ENCODE results near the gene FAM20C. TPM values are rescaled to one million over a fixed set of nuclear protein-coding genes. Genes with fewer than 3 reads are reported as not detected.

The FAM20C gene
- total RNA-seq, 1 donor from 2014 or later, result 11.8 TPM

GRCh38 chr7:159370-160270 lies 32.8 kb upstream of the FAM20C start:
- no peak for DNase-seq

GRCh38 chr7:160958-161725 lies 31.2 kb upstream of the FAM20C start:
- no peak for DNase-seq

GRCh38 chr7:162632-163297 lies 29.6 kb upstream of the FAM20C start:
- DNase-seq, result no peak

- no peak for DNase-seq
Observed at GRCh38 chr7:163298-163695, 29.1 kb upstream of the FAM20C start.

DNA sequence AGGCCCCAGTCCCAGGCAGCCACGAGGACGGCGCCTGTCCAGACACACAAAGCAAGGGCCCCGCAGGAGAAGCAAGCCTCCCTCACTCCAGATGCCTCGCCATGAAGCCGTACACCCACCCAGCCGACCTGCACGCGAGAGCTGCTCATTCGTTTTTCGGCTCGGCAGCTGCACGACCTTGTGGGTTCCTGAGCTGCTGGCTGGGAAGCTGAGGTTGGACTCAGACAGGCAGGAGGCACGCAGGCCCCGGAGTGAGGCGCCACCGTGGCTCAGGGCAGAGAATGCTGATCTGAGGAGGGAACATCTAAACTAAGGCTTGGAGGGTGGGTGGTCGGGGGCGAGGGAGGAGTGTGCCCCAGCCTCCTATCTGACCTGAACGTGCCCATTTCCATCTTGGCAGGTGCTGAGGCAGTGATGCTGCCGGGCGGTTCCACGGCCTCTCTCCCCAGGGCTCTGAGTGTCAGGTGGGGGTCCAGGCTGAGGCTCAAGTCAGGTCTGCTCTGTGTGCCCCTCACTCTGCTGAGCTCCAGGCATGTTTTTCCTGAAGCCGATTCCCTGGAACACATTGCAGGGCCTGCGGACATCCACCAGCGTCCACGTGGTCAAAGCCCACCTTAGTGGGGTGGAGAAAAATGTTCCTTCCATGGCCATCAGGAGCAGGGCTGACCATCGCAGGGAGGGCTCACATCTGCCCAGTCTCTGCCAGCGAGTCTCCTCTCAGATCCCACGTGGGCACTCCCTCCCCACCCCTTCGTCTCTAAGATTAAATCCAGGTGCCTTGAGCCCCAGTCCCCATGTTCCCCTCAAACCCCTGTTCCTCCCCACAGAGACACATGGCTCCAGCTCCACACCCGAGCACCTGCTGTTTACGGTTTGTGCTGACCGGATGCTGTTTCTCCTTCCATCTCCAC lies 28.1 kb upstream of the FAM20C start:
- DNase-seq, result no peak

- no peak for DNase-seq
Observed at GRCh38 chr7:164882-165660, 27.3 kb upstream of the FAM20C start.

DNA sequence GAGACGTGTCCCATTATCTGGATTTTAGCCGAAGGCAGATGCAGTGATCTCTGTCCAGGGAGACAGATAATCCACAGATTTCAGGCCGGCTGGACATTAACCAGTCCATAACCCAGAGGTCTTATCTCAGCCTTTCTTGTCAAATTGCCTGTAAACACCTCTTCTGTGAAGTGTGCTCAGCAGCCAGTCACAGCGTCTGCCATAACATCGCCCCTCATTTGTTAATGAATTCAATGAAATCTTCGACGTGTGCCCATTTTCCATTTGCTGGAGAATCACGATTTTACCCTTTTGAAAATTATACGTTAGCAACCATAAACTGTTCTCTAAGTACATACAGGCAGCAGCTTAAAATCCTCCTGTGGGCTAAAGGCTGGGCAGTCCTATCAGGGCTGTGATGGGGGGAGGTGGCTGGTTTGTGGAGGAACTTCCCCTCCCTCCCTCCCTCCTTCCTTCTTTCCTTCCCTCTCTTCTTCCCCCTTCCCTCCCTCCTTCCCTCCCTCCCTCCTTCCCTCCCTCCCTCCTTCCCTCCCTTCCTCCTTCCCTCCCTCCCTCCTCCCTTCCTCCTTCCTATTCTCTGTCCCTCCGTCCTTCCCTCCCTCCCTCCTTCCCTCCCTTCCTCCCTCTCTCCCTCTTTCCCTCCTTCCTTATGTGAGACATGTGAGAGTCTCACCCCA lies 26.6 kb upstream of the FAM20C start:
- DNase-seq, result no peak

DNA sequence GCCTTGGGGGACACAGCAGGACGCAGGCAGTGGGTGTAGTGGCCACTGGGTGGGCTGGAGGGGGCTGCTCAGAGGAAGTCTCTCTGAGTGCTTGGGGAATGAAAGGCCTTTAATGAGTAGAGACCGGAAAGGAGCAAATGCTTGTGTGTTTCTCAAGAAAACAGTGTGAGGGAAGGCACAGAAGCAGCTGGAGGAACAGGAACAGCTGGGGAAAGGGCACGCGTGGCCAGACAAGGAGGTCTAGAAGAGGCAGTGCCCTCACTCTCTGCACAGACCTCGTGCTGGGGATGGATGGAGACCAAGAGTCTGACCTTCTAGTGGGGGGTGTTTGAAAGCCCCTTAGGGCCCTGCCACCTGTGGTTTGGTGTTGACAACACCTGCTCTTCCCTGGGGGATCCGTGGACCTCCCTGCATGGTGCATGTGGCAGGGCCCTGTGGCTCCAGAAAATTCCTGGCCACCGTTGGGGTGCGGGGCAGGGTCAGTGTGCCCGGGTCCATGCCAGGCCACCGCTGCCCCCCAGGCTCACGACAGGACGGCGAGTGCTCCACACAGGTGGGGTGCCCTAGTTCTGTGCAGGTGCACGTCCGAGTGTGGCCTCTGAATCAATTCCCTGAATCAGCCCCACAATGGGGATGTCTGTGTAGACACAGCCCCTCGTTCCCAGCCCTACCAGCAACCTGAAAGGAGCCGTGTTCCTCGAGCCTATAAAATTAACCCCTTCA lies 25.9 kb upstream of the FAM20C start:
- DNase-seq, result peak; percentile 20

GRCh38 chr7:167090-167855 lies 25.1 kb upstream of the FAM20C start:
- DNase-seq, result no peak

- no peak for DNase-seq
Observed at GRCh38 chr7:167976-168791, 24.2 kb upstream of the FAM20C start.

- no peak for DNase-seq
Observed at GRCh38 chr7:169276-170172, 22.8 kb upstream of the FAM20C start.

- DNase-seq, result no peak
Observed at GRCh38 chr7:170551-171363, 21.6 kb upstream of the FAM20C start.

- no peak for DNase-seq
Observed at GRCh38 chr7:171364-171904, 20.9 kb upstream of the FAM20C start.

DNA sequence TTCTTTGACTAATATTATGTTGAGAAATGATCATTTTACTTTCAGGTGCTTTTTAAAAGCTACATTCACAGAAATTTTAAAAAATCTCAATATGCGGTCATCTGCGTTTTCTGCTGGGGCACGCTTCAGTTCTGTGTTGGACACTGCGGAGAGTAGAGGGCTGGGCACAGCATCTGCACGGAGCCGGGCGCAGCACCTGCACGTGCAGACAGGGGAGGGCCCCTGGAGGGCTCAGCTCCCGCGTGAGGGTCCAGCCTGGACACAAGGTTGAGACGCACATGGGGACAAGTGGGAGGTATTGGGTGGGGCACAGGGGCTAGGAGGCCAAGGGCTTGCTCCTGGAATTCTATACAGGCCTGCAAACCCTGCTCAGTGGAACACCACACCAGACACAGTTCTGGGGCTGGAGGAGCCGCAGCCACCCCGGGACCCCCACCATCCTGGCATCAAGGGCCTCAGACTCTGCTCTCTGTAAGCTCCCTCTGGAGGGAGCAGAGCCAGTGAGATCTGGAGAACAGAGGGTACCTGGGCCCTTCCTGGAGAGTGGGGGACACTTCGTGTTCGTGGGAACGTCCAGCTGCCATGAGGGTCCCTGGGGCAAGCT lies 20.4 kb upstream of the FAM20C start:
- no peak for DNase-seq

GRCh38 chr7:173209-173918 lies 19.0 kb upstream of the FAM20C start:
- DNase-seq, result no peak
